SH-SY5Y (cell line): Measurements from ENCODE around the gene HFM1.

ENCODE experiments used
- GATA2 ChIP-seq: IDR thresholded peaks from 2 replicates; pipeline ENCODE4 v1.6.1; 2011; ENCODE audit warnings: mild to moderate bottlenecking, low read depth, low read length
- GATA3 ChIP-seq: IDR thresholded peaks from 2 replicates; pipeline ENCODE4 v1.6.1; 2011; ENCODE audit warnings: low read depth, mild to moderate bottlenecking, low read length, moderate library complexity

Gene HFM1

GRCh38 chr1:91397605-91398004 lies 7.0 kb downstream of the HFM1 start:
- TF ChIP-seq GATA3 (no peak), GATA2 (no peak)

GRCh38 chr1:91393042-91393441 lies 11.6 kb downstream of the HFM1 start:
- TF ChIP-seq GATA2 (no peak), GATA3 (no peak)

- TF ChIP-seq GATA3, result no peak
- TF ChIP-seq GATA2, result no peak
These were observed 18.5 kb downstream of the HFM1 start for GRCh38 chr1:91386109-91386508.

GRCh38 chr1:91383456-91383855 lies 21.2 kb downstream of the HFM1 start:
- no peak for TF ChIP-seq GATA2
- no peak for TF ChIP-seq GATA3

GRCh38 chr1:91381844-91382243 lies 22.8 kb downstream of the HFM1 start:
- no peak for TF ChIP-seq GATA3
- no peak for TF ChIP-seq GATA2

- TF ChIP-seq GATA3 (no peak), GATA2 (no peak)
These were observed 30.6 kb downstream of the HFM1 start for GRCh38 chr1:91374086-91374485.

- TF ChIP-seq GATA3 (no peak), GATA2 (no peak)
These were observed 55.1 kb downstream of the HFM1 start for GRCh38 chr1:91349524-91349923.

- TF ChIP-seq GATA2 (no peak), GATA3 (no peak)
These were observed 57.8 kb downstream of the HFM1 start for GRCh38 chr1:91346824-91347223.

- TF ChIP-seq GATA3, result no peak
- no peak for TF ChIP-seq GATA2
These were observed 59.1 kb downstream of the HFM1 start for GRCh38 chr1:91345395-91346005.

GRCh38 chr1:91338501-91338900 lies 66.1 kb downstream of the HFM1 start:
- TF ChIP-seq GATA3 (no peak), GATA2 (no peak)

- TF ChIP-seq GATA3, result no peak
These were observed 69.0 kb downstream of the HFM1 start for GRCh38 chr1:91335603-91336002.

GRCh38 chr1:91334856-91335255 lies 69.8 kb downstream of the HFM1 start:
- no peak for TF ChIP-seq GATA3
- TF ChIP-seq GATA2, result no peak

- TF ChIP-seq GATA3 (no peak), GATA2 (no peak)
These were observed 79.2 kb downstream of the HFM1 start for GRCh38 chr1:91325456-91325855.

GRCh38 chr1:91314643-91315042 lies 90.0 kb downstream of the HFM1 start:
- no peak for TF ChIP-seq GATA3
- TF ChIP-seq GATA2, result no peak

GRCh38 chr1:91311672-91312071 lies 93.0 kb downstream of the HFM1 start:
- TF ChIP-seq GATA2 (no peak), GATA3 (no peak)

GRCh38 chr1:91308544-91308943 lies 96.1 kb downstream of the HFM1 start:
- no peak for TF ChIP-seq GATA2

- TF ChIP-seq GATA2 (no peak), GATA3 (no peak)
These were observed 96.7 kb downstream of the HFM1 start for GRCh38 chr1:91307784-91308409.
